GOT3 (cell line): ENCODE measurements around the gene KDM6A.
"Not testable (repeated sequence)": the region's sequence is repeated elsewhere in the genome, so short reads cannot be mapped to it uniquely, and the experiment has no call there.

ENCODE experiments used
- DNase-seq: peaks from one replicate; lab custom pipeline; 2025; ENCODE audit warnings: mixed read lengths; lab: John Stamatoyannopoulos, UW

Gene KDM6A

GRCh38 chrX:44872821-44873414 is at the start of gene KDM6A:
Gene KDM6A, plus strand, starts transcription at chrX:44873188. Its CDS starts 364 bp downstream, at chrX:44873552.
- DNase-seq = peak; percentile 74

GRCh38 chrX:44823193-44823592 is 49.8 kb upstream of the KDM6A start:
- DNase-seq = not testable (repeated sequence)

GRCh38 chrX:44828008-44828605 is 44.9 kb upstream of the KDM6A start:
- DNase-seq = no peak

GRCh38 chrX:44829832-44830231 is 43.2 kb upstream of the KDM6A start:
- DNase-seq = no peak

- no peak for DNase-seq
These were observed 30.3 kb upstream of the KDM6A start for GRCh38 chrX:44842550-44843317.

- no peak for DNase-seq
These were observed 29.7 kb upstream of the KDM6A start for GRCh38 chrX:44843318-44843702.

GRCh38 chrX:44843753-44844152 is 29.2 kb upstream of the KDM6A start, which contains the start of gene DUSP21:
Gene DUSP21, plus strand, starts transcription at chrX:44844021. Its CDS starts 112 bp downstream, at chrX:44844133.
- DNase-seq = no peak

- no peak for DNase-seq
These were observed 28.8 kb upstream of the KDM6A start for GRCh38 chrX:44844204-44844603.

- not testable (repeated sequence) for DNase-seq
These were observed 22.1 kb upstream of the KDM6A start for GRCh38 chrX:44850891-44851290.

GRCh38 chrX:44871114-44871645 is 1.8 kb upstream of the KDM6A start:
- DNase-seq = no peak

GRCh38 chrX:44871931-44872820 is 812 bp upstream of the KDM6A start:
- peak; percentile 31 for DNase-seq

GRCh38 chrX:44873415-44874276 is 658 bp downstream of the KDM6A start:
- DNase-seq = no peak

- DNase-seq = no peak
These were observed 1.6 kb downstream of the KDM6A start for GRCh38 chrX:44874420-44875184.

GRCh38 chrX:44875185-44875489 is 2.1 kb downstream of the KDM6A start:
- DNase-seq = no peak

- no peak for DNase-seq
These were observed 3.1 kb downstream of the KDM6A start for GRCh38 chrX:44876086-44876485.

GRCh38 chrX:44876767-44877166 is 3.8 kb downstream of the KDM6A start:
- no peak for DNase-seq

- DNase-seq = no peak
These were observed 5.8 kb downstream of the KDM6A start for GRCh38 chrX:44878780-44879179.

GRCh38 chrX:44881549-44881948 is 8.6 kb downstream of the KDM6A start:
- no peak for DNase-seq

- no peak for DNase-seq
These were observed 9.6 kb downstream of the KDM6A start for GRCh38 chrX:44882635-44883034.

GRCh38 chrX:44884944-44885343 is 12.0 kb downstream of the KDM6A start:
- DNase-seq = no peak
